ENCODE results near the gene L1TD1. TPM values are rescaled to one million over a fixed set of nuclear protein-coding genes. Genes with fewer than 3 reads are reported as not detected.
"Not testable (repeated sequence)": the region's sequence is repeated elsewhere in the genome, so short reads cannot be mapped to it uniquely, and the experiment has no call there.

The L1TD1 gene
- total RNA-seq, 1 donor = under 0.01 TPM

DNA sequence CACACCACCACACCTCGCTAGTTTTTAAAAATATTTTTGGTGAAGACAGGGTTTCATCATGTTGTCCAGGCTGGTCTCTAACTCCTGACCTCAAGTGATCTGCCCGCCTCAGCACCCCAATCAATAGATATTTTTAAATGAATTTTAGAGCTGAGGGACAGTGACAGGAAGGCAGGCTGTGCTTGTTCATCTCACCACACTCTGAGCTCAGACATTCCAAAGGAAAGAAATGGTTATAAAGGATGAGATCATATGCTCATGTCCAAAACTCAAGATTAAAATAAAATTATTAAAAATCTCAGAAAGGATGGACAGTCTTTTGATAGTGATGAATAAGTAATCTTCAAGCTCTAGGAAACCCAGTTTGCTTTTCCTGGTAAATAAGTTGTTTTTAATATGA lies 40.9 kb downstream of the L1TD1 start:
- TF ChIP-seq, protein P1, sequence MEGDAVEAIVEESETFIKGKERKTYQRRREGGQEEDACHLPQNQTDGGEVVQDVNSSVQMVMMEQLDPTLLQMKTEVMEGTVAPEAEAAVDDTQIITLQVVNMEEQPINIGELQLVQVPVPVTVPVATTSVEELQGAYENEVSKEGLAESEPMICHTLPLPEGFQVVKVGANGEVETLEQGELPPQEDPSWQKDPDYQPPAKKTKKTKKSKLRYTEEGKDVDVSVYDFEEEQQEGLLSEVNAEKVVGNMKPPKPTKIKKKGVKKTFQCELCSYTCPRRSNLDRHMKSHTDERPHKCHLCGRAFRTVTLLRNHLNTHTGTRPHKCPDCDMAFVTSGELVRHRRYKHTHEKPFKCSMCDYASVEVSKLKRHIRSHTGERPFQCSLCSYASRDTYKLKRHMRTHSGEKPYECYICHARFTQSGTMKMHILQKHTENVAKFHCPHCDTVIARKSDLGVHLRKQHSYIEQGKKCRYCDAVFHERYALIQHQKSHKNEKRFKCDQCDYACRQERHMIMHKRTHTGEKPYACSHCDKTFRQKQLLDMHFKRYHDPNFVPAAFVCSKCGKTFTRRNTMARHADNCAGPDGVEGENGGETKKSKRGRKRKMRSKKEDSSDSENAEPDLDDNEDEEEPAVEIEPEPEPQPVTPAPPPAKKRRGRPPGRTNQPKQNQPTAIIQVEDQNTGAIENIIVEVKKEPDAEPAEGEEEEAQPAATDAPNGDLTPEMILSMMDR (IDR thresholded peaks at IDR 0.05; ENCODE audit: insufficient read depth, low read length) = no peak
- H3K4me3 ChIP-seq (ENCODE audit: low read depth, low read length) = no peak overlapping the region
- DNase-seq (ENCODE audit: low read depth) = no peak

DNA sequence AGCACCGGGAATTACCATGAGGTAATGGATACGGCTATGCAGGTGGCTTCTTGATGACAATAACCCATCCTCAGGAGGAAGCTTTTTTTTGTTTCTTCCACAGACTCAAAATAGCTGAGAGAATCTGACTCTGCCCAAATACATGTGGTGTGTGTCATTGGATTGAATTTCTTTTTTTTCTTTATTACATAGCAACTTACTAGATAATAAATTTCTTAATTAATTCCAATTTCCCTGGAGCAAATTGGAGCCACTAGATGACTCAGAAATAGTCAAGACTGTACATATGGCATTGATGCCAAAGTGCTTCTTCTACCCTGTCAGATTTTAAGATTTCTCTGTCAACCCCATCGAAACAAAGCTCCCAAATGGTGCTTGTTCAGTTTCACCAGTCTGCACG lies 42.7 kb downstream of the L1TD1 start:
- H3K4me3 ChIP-seq (ENCODE audit: low read depth, low read length) = no peak overlapping the region
- TF ChIP-seq, protein P1 (IDR thresholded peaks at IDR 0.05; ENCODE audit: insufficient read depth, low read length) = no peak
- no peak for DNase-seq (ENCODE audit: low read depth)

DNA sequence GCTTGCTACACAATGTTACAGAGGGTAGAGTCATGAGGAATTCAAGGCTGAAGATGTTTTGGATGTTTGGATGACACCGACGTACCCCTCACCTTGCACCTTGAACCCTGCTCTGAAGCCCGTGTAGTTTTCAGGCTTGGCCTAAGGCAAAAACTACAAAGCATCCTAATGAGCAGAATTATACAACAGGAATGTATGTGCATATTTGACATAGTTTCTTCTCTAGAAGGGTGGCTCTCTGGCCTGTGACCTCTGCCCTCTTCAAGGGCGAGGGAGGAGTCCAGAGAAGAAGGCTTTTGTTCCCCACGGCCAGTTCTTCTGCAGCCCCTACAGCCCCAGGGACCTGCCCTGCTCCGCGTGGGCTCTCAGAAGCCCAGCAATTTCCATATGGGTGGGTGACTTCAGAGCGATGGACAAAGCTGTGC lies 43.3 kb downstream of the L1TD1 start:
- H3K4me3 ChIP-seq (ENCODE audit: low read depth, low read length) = no peak overlapping the region
- TF ChIP-seq, protein P1 (IDR thresholded peaks at IDR 0.05; ENCODE audit: insufficient read depth, low read length) = no peak
- no peak for DNase-seq (ENCODE audit: low read depth)

DNA sequence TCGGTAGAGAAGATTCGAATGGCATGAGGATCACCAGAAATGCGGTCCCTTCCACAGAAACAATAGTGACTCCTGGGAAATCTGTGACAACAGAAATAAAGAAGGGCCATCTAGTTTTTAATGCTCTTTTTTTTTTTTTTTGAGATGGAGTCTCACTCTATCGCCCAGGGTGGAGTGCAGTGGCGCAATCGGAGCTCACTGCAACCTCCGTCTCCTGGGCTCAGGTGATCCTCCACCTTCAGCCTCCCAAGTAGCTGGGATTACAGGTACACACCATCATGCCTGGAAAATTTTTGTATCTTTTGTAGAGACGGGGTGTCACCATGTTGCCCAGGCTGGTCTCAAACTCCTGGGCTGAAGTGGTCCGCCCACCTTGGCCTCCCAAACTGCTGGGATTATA lies 43.9 kb downstream of the L1TD1 start:
- H3K4me3 ChIP-seq (ENCODE audit: low read depth, low read length) = no peak overlapping the region
- DNase-seq (ENCODE audit: low read depth) = no peak
- TF ChIP-seq, protein P1 (IDR thresholded peaks at IDR 0.05; ENCODE audit: insufficient read depth, low read length) = no peak

DNA sequence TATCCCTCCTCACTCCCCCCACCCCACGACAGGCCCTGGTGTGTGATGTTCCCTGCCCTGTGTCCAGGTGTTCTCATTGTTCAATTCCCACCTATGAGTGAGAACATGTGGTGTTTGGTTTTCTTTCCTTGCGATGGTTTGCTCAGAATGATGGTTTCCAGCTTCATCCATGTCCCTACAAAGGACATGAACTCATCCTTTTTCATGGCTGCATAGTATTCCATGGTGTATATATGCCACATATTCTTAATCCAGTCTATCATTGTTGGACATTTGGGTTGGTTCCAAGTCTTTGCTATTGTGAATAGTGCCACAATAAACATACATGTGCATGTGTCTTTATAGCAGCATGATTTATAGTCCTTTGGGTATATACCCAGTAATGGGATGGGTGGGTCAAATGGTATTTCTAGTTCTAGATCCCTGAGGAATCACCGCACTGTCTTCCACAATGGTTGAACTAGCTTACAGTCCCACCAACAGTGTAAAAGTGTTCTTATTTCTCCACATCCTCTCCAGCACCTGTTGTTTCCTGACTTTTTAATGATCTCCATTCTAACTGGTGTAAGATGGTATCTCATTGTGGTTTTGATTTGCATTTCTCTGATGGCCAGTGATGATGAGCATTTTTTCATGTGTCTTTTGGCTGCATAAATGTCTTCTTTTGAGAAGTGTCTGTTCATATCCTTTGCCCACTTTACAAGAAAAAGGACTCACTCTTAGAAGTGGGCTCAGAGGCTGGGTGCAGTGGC lies 45.2 kb downstream of the L1TD1 start:
- not testable (repeated sequence) for H3K4me3 ChIP-seq (ENCODE audit: low read depth, low read length); DNase-seq (ENCODE audit: low read depth)

DNA sequence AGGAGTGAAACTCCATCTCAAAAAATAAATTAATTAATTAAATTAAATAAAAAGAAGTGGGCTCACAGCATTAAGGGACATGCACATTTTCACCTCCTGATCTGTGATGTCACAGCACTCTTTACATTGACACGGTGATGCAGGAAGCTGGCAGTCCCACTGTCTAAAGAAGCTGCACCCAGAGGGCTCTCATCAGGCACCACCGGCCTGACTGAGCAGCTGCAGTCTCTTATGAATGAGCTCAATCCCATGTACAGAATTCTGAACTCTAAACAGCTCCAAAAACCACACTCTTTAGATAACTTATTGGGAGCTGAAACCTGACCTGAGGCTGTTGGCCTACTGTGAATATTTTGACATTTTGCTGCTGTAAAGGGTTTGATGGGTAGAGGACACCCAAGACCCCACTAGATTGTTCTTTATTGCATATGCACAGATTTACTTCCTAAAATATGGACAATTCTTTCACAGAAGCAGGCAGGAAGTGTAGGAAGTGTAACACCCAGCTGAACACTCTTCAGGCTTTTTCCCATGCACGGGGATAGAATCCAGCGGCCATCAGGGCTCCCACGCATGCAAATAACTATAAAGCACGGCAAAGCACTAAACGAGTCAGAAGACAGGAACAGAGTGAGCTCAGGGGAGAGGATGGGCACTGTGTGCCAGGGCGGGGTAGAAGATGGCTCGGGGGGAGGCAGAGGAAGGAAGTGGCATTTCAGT lies 46.2 kb downstream of the L1TD1 start:
- DNase-seq (ENCODE audit: low read depth) = no peak
- H3K4me3 ChIP-seq (ENCODE audit: low read depth, low read length) = no peak overlapping the region
- TF ChIP-seq, protein P1 (IDR thresholded peaks at IDR 0.05; ENCODE audit: insufficient read depth, low read length) = no peak

DNA sequence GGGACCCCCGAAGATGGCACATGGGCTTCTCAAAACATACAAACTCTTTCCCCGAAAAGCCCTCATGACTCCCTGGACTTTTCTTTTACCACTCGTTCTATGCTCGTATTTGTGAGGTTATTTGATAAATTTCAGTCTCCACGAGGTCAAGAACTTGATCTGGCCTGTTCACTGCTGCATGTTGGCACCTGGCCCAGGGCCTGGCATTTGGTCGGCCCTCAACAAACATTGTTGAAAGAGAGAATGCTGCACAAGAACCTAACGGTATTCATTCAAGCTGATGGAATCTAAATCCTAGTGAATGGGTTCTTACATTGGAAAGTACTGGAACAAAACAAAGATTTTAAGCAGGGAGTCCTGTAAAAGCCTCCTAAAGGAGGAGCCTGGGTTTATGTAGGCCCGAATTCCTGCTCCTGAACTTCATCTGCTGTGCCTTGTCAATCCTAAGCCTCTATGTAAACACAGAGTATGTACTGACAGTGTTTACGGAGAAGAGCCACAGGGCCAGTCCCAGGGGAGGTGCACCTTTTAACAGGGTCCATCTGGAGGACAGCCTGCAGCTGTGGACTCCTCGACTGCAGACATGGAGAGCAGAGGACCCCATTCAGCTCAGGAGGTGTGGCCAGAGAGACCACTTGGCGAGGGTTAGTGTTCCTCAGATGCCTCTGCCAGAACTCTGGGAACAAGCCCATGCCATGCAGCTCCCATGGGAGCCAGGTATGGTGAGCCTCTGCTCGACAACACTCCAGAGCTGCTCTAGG lies 46.9 kb downstream of the L1TD1 start:
- TF ChIP-seq, protein P1 (IDR thresholded peaks at IDR 0.05; ENCODE audit: insufficient read depth, low read length) = no peak
- DNase-seq (ENCODE audit: low read depth) = no peak
- no peak overlapping the region for H3K4me3 ChIP-seq (ENCODE audit: low read depth, low read length)

DNA sequence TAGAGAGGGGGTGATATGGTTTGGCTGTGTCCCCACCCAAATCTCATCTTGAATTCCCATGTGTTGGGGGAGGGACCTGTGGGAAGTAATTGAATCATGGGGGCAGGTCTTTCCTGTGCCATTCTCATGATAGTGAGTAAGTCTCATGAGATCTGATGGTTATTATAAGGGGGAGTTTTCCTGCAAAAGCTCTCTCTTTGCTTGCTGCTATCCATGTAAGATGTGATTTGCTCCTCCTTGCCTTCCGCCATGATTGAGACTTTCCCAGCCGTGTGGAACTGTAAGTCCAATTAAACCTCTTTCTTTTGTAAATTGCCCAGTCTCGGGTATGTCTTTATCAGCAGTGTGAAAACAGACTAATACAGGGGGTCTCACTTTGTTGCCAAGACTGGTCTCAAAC lies 49.7 kb downstream of the L1TD1 start:
- not testable (repeated sequence) for DNase-seq (ENCODE audit: low read depth); H3K4me3 ChIP-seq (ENCODE audit: low read depth, low read length)
